Measurements from ENCODE around the gene PDLIM7. TPM values are rescaled to one million over a fixed set of nuclear protein-coding genes. Genes with fewer than 3 reads are reported as not detected.

Gene PDLIM7
- total RNA-seq, 2 donors from 2014 or later, result 196 to 241 TPM

DNA sequence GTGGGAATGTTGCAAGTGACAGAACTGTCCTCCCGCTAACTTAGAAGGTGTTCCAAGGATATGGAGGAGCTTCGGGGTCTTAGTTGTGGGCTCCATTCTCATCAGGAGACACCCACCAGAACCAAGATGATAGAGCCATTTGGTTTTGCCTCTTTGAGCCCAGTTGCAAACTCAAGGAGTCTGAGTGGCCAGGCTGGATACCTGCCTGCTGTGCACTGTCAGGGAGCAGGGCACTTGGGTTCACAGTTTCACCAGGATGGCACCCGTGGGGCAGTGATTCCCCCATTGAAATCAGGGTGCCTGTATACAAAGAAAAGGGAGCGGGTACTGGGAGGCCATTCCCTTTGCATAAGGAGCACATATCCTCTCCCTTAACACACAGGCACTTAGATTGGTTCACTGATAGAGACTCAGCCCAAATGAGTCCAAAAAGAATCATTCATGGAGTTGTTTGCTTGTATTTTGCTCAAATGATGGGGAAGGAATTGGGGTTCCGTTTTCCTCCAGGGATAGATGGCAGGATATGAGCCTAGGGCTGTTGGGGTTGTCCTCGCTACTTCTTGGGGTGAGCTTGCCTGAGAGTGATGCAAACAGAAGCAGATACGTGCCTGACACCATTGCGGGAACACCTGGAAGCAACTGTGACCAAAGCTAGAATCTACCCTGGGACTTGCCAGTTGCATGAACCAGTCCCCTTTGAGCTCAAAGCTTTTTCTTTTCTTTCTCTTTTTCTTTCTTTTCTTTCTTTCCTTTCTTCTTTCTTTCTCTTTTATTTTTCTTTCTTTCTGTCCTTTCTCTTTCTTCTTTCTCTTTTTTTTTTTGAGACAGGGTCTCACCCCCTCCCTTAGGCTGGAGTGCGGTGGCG is 52.1 kb downstream of the PDLIM7 start:
- TF ChIP-seq, protein P1, sequence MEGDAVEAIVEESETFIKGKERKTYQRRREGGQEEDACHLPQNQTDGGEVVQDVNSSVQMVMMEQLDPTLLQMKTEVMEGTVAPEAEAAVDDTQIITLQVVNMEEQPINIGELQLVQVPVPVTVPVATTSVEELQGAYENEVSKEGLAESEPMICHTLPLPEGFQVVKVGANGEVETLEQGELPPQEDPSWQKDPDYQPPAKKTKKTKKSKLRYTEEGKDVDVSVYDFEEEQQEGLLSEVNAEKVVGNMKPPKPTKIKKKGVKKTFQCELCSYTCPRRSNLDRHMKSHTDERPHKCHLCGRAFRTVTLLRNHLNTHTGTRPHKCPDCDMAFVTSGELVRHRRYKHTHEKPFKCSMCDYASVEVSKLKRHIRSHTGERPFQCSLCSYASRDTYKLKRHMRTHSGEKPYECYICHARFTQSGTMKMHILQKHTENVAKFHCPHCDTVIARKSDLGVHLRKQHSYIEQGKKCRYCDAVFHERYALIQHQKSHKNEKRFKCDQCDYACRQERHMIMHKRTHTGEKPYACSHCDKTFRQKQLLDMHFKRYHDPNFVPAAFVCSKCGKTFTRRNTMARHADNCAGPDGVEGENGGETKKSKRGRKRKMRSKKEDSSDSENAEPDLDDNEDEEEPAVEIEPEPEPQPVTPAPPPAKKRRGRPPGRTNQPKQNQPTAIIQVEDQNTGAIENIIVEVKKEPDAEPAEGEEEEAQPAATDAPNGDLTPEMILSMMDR (conservative IDR thresholded peaks at IDR 0.05), result no peak
- WGBS, 2 experiments (ENCODE audit: insufficient coverage in 1 of 2, insufficient read length in 1 of 2), result 88 to 97% methylated on average over 7 to 10 of the region's 10 CpGs

DNA sequence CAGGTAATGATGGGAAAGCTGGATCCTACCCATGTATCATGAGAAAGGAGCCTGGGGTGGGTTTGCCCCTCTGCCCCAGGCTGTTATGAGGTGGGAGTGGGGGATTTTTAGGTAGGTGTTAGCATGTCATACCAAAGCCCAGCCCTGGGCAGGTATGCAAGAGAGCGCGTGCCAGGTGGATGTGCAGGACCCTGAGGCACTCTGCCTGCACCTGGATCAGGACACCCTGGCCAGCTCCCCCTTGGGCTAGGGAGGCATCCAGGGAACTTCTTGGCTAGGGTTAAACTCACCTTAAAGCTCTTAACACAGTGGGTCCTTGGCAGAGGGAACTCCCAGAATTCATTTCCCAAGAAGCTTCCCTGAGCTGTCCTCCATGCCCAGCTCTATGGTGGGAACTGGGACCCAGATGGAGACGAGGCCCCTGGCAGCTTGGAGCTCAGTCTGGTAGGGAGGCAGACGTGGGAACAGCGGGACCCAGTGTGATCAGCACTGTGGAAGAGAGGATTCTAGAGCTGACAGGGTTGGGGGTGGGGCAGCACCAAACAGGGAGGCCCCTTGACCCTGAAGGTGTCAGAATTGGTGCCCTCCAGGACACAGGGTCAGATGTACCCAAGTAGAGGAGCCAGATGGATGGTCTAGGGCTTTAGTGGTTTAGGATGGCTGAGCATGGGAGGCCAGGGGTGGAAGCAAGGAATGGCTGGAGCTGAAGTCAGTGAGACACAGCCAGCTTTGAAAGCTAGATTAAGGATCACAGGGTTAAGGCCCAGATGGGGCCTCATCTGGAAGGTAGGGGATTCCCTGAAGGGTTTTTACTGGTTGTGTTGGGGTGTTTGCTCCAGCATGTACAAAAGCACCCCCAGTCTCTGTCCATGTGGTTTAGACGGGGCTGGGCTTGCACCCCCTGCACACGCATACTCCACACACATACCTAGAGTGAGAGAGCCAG is 53.0 kb downstream of the PDLIM7 start:
- TF ChIP-seq, protein P1 (conservative IDR thresholded peaks at IDR 0.05), result no peak
- Histone ChIP-seq H3K27me3 (ENCODE audit: control insufficient read depth, insufficient read depth, low read length, poor library complexity, severe bottlenecking) (peaks cover 13% of the 10 kb centered on the region), H3K36me3 (ENCODE audit: control insufficient read depth, insufficient read depth, low read length) (peaks cover 3% of the 10 kb centered on the region), H3K9me3 (ENCODE audit: control insufficient read depth, low read length) (no peaks in the 10 kb centered on the region), H3K4me3 (ENCODE audit: low read length) (no peak overlapping the region), H3K27ac (ENCODE audit: low read depth, low read length) (no peak overlapping the region), H3K4me1 (ENCODE audit: control insufficient read depth, insufficient read depth, low read length) (peaks cover 3% of the 10 kb centered on the region), H3K9ac (ENCODE audit: extremely low read depth, low read length, poor library complexity, severe bottlenecking) (no peak overlapping the region)
- Mint-ChIP-seq H3K36me3 (ENCODE audit: low read depth) (peaks cover 8% of the 10 kb centered on the region), H3K27ac (no peak overlapping the region), H3K4me3 (no peak overlapping the region), H3K27me3 (ENCODE audit: insufficient read depth) (peaks cover 41% of the 10 kb centered on the region), H3K9me3 (no peaks in the 10 kb centered on the region), H3K4me1 (peaks cover 8% of the 10 kb centered on the region)
- WGBS, 2 experiments (ENCODE audit: insufficient coverage in 1 of 2, insufficient read length in 1 of 2), result 85 to 100% methylated on average over 3 to 7 of the region's 7 CpGs
- no peak for DNase-seq

More for the DNA sequence above, 52.1 kb downstream of the PDLIM7 start:
- H3K27me3 Mint-ChIP-seq (ENCODE audit: insufficient read depth), result peaks cover 49% of the 10 kb centered on the region
- peaks cover 13% of the 10 kb centered on the region for H3K27me3 ChIP-seq (ENCODE audit: control insufficient read depth, insufficient read depth, low read length, poor library complexity, severe bottlenecking)
- peaks cover 3% of the 10 kb centered on the region for H3K36me3 Mint-ChIP-seq (ENCODE audit: low read depth)
- H3K4me1 Mint-ChIP-seq, result peaks cover 8% of the 10 kb centered on the region
- H3K9ac ChIP-seq (ENCODE audit: extremely low read depth, low read length, poor library complexity, severe bottlenecking), result no peak overlapping the region
- DNase-seq, result no peak
- H3K4me1 ChIP-seq (ENCODE audit: control insufficient read depth, insufficient read depth, low read length), result peaks cover 3% of the 10 kb centered on the region
- H3K36me3 ChIP-seq (ENCODE audit: control insufficient read depth, insufficient read depth, low read length), result no peaks in the 10 kb centered on the region
- H3K4me3 Mint-ChIP-seq, result peak overlapping the region; percentile 47
- H3K9me3 Mint-ChIP-seq, result no peaks in the 10 kb centered on the region
- no peaks in the 10 kb centered on the region for H3K9me3 ChIP-seq (ENCODE audit: control insufficient read depth, low read length)
- H3K4me3 ChIP-seq (ENCODE audit: low read length), result no peak overlapping the region
- no peak overlapping the region for H3K27ac ChIP-seq (ENCODE audit: low read depth, low read length)
- H3K27ac Mint-ChIP-seq, result no peak overlapping the region

DNA sequence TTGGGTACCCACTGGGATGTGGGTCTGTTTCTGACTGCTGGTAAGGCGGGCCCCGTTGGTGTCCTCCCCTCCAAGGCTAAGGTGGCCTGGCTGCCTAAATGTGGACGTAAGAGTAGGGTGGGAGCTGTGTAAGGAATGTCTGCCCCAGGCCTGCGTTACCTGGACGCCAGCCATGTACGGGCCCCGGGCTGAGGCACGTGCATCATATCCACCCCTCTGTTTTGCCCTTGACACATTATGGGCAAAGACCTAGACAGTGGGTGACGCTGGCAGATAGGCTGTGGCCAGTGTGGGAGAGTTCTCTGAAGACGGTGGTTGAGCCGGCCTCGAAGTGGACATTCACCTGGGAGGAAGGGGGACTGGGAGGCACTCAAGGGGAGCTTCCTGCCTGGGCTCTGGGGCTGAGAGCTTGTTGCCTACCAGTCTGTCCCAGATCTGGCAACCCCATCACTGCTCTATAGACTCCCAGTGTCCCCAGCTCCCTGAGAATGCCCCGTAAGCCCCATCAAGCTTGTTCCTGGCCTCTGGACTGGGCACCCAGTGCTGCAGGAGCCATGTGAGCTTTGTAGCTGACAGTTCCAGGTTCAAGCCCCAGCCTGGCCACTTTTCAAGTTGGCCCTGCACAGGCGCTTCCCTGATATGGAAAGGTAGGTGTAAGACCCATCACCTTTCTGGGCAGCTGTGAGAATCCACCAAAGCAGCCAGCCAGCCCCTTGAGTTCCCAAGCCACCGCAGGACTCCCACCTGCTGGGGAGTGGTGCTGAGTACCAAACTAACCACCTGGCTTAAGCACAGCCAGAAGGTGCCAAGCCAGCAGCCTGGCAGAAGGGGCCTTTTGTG is 54.0 kb downstream of the PDLIM7 start:
- Mint-ChIP-seq H3K4me3 (no peak overlapping the region), H3K27me3 (ENCODE audit: insufficient read depth) (peaks cover 31% of the 10 kb centered on the region), H3K36me3 (ENCODE audit: low read depth) (peaks cover 16% of the 10 kb centered on the region), H3K27ac (no peak overlapping the region), H3K4me1 (peaks cover 8% of the 10 kb centered on the region), H3K9me3 (no peaks in the 10 kb centered on the region)
- H3K4me3 ChIP-seq (ENCODE audit: low read length), result no peak overlapping the region
- H3K4me1 ChIP-seq (ENCODE audit: control insufficient read depth, insufficient read depth, low read length), result peaks cover 3% of the 10 kb centered on the region
- H3K36me3 ChIP-seq (ENCODE audit: control insufficient read depth, insufficient read depth, low read length), result peaks cover 10% of the 10 kb centered on the region
- H3K27me3 ChIP-seq (ENCODE audit: control insufficient read depth, insufficient read depth, low read length, poor library complexity, severe bottlenecking), result peaks cover 8% of the 10 kb centered on the region
- TF ChIP-seq, protein P1 (conservative IDR thresholded peaks at IDR 0.05), result no peak
- no peak for DNase-seq
- no peak overlapping the region for H3K27ac ChIP-seq (ENCODE audit: low read depth, low read length)
- WGBS, 2 experiments (ENCODE audit: insufficient coverage in 1 of 2, insufficient read length in 1 of 2), result 92 to 97% methylated on average over 5 to 15 of the region's 15 CpGs
- H3K9ac ChIP-seq (ENCODE audit: extremely low read depth, low read length, poor library complexity, severe bottlenecking), result no peak overlapping the region
- no peaks in the 10 kb centered on the region for H3K9me3 ChIP-seq (ENCODE audit: control insufficient read depth, low read length)

Measured in endodermal cell (in vitro differentiated cells).